Large intestine (tissue), 3 donors: ENCODE measurements around the gene ASF1B. TPM values are rescaled to one million over a fixed set of nuclear protein-coding genes. Genes with fewer than 3 reads are reported as not detected.
"Not testable (repeated sequence)": the region's sequence is repeated elsewhere in the genome, so short reads cannot be mapped to it uniquely, and the experiment has no call there.

Experiments used
- DNase-seq, 2 donors: peaks; one replicate each; pipeline versions ENCODE4 v3.0.0 to v3.0.0-alpha.2; 2013
- H3K27ac ChIP-seq: one replicate; pipeline ENCODE4 v1.5.1; 2013; ENCODE audit warnings: low read length
- H3K27me3 ChIP-seq: 2 replicates; pipeline ENCODE4 v1.6.1; 2013; ENCODE audit warnings: low read length; ENCODE audit not compliant: control insufficient read depth, insufficient read depth
- H3K36me3 ChIP-seq: 2 replicates; pipeline ENCODE4 v1.6.1; 2013; ENCODE audit warnings: low read length; ENCODE audit not compliant: control insufficient read depth, insufficient read depth
- H3K4me1 ChIP-seq: one replicate; pipeline ENCODE4 v1.6.1; 2013; ENCODE audit warnings: low read length; ENCODE audit not compliant: control insufficient read depth, insufficient read depth
- H3K4me3 ChIP-seq: one replicate; pipeline ENCODE4 v1.5.1; 2013; ENCODE audit warnings: low read length
- H3K9me3 ChIP-seq: one replicate; pipeline ENCODE4 v1.6.1; 2013; ENCODE audit warnings: mild to moderate bottlenecking, low read depth, low read length, moderate library complexity; ENCODE audit not compliant: control insufficient read depth
- WGBS: methylation state at CpG from one replicate; pipeline ENCODE4 v1.1.5; 2013; ENCODE audit warnings: low lambda C conversion rate; ENCODE audit not compliant: insufficient coverage; 5-methylcytosine and 5-hydroxymethylcytosine counted together
- polyA plus RNA-seq: library from polyadenylated mRNA; unstranded; fragments of 120-200 nt; gene quantifications from one replicate; pipeline ENCODE4 v1.2.1, GENCODE V29; 2013

ASF1B gene
- polyA plus RNA-seq, 1 donor, result 13.1 TPM

DNA sequence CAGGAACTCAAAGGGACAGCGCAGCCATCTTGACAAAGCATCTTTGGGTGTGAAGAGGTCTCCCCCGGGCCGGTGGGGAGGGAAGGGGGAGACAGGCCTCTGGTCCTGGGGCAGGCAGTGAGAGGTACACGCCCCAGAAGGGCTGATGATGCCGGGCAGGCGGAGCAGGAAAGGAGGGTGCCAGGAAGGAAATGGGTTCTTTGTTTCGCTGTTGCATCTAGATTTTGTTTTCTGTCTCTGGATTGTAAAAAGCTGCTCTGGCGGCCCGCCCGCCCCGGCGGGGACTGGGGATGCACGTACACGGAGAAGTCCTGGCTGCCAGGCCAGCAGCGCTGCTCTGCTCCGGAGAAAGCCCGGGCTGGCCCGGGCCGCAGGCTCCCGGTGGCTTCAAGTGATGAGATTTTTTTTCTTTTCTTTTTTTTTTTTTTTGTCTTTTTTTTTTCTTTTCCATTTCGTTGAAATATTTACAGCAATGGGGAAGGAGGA is 13.2 kb upstream of the ASF1B start:
- peaks cover 18% of the 10 kb centered on the region for H3K4me1 ChIP-seq
- no CpG with 5 or more reads among the region's 21 CpGs for WGBS
- no peaks in the 10 kb centered on the region for H3K9me3 ChIP-seq
- H3K27me3 ChIP-seq, result no peaks in the 10 kb centered on the region
- no peak overlapping the region for H3K4me3 ChIP-seq
- H3K36me3 ChIP-seq, result peaks cover 19% of the 10 kb centered on the region
- H3K27ac ChIP-seq, result peak overlapping the region; percentile 75
- peak; percentile 53 to 60 for DNase-seq

DNA sequence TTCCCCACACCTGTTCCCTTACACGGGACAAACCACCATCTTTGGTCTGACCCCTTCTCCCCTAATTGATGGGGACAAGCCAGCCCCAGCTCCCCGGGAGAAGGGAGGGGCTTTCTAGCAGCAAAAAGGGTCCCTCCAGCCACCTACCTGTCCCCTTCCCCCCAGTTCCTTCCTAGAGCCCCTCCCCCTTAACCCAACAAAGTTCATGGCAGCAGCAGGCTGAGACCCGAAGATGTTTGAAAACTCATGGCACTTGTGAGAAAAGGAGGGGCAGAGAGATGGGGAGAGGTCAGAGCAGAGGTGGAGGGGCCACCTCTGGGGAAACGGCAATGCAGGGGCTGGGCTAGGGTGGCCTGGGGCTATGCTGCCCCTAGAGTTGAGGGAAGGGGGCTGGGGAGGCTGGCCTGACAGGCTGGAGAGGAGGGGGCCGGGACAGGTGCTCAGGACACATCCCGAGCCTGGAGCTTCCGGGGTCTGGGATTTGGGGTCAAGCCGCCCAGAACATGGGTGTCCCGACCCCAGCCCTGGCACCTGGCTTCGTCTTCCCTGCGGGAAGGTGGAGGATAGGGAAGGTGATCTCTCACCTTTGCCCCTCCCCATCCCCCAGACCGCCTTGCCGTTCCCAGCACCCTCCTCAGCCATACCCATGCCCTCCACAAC is 12.5 kb upstream of the ASF1B start:
- Histone ChIP-seq H3K27ac (peak overlapping the region; percentile 75), H3K4me3 (no peak overlapping the region), H3K36me3 (peaks cover 13% of the 10 kb centered on the region), H3K4me1 (peaks cover 18% of the 10 kb centered on the region), H3K9me3 (no peaks in the 10 kb centered on the region), H3K27me3 (no peaks in the 10 kb centered on the region)
- no CpG with 5 or more reads among the region's 13 CpGs for WGBS
- no peak for DNase-seq

DNA sequence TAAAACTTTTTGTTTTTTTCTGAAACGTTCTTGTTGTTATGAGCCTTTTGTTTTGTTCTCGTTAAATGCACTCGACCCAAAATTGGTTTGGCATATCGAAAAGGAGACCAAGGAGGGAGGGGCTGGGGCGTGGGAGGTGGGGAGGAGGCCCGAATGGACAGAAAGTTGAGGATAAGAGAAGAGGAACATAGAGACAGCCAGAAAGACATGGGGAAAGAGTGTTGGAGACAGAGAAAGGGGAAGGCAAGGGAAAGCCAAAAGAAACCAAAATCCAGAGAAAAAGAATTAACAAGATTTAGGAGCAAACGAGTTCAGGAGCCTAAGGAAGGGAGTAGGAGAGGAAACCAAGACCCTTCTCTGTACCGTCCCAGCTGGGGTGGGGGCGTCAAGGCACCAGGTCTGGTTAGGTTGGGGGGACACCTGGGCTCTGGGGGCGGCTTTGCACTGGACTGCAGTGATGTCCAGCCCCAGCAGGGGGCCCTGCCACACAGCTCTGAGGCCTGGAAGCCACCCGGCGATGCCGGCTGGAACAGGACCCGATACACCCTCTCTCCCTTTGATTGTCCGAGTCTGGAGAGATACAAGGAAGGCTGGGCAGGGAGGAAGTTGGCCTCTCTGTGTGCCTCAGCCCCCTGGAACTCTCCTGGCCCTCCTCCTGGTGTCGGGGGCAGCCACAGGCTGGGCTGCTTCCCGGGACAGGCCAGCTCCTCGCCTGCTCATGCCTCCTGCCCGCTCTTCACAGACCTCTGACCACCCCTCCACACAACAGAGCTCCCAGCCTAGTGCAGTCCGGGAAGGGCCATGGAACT is 11.6 kb upstream of the ASF1B start:
- no peaks in the 10 kb centered on the region for H3K9me3 ChIP-seq
- 57% methylated on average over 2 of the region's 20 CpGs for WGBS
- H3K4me3 ChIP-seq, result no peak overlapping the region
- no peaks in the 10 kb centered on the region for H3K27me3 ChIP-seq
- H3K4me1 ChIP-seq, result peaks cover 18% of the 10 kb centered on the region
- H3K36me3 ChIP-seq, result peaks cover 13% of the 10 kb centered on the region
- H3K27ac ChIP-seq, result peak overlapping the region; percentile 49
- DNase-seq, result peak; percentile 49 to 62

DNA sequence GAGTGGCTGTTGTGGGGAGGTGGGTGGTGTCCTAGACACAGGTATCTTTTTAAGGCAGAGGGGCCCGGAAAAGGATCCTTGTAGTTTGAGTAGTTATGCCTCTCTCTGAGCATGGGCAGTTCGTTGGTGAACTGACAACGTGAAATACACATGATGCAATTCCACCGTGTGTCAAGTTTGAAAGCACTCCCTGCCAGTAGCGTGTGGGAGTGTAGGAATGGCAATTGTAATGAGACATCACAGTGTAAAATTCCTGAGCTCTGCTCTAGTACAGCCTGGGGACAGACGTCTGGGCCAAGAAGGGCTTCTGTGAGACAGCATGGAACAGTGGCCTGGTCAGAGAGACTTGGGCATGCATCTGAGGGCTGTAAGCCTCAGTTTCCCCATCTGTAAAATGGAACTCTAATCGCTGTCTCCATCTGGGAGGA is 10.4 kb upstream of the ASF1B start:
- no peak overlapping the region for H3K27ac ChIP-seq
- DNase-seq, result no peak
- H3K27me3 ChIP-seq, result no peaks in the 10 kb centered on the region
- H3K4me3 ChIP-seq, result no peak overlapping the region
- peaks cover 18% of the 10 kb centered on the region for H3K4me1 ChIP-seq
- no peaks in the 10 kb centered on the region for H3K9me3 ChIP-seq
- no CpG with 5 or more reads among the region's 7 CpGs for WGBS
- H3K36me3 ChIP-seq, result peaks cover 3% of the 10 kb centered on the region

DNA sequence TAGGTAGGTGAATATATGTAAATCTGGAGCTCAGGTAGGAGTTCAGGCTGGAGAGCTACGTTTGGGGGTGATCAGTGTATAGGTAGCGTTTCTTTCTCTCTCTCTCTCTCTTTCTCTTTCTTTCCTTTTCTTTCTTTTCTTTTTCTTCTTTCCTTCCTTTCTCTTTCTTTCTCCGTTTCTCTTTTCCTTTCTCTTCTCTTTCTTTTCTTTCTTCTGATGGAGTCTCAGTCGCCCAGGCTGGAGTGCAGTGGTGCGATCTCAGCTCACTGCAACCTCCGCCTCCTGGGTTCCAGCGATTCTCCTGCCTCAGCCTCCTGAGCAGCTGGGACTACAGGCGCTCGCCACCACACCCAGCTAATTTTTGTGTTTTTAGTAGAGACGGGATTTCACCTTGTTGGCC is 9.8 kb upstream of the ASF1B start:
- H3K36me3 ChIP-seq, H3K9me3 ChIP-seq, H3K27ac ChIP-seq, DNase-seq, H3K4me3 ChIP-seq, H3K27me3 ChIP-seq: not testable (repeated sequence)
- H3K4me1 ChIP-seq, result peaks cover 18% of the 10 kb centered on the region
- 85% methylated on average over 3 of the region's 10 CpGs for WGBS

DNA sequence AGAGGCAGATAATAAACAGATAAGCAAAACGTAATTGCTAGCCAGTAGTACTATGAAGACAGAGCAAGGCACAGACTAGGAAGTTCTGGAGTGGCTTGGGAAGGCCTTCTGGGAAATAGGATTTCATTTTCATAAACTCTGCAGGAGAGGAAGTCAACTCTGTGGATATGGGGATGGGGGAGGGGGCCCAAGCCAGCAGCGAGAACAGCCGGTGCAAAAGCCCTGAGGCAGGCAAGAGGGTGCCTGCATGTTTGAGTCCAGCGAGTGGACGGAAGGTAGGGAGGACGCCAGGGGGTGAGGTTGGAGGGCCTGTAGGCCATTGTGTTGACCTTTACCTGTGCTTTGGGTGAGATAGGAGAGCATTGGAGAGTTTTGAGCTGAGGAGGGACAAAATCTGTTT is 9.0 kb upstream of the ASF1B start:
- H3K4me1 ChIP-seq, result peaks cover 16% of the 10 kb centered on the region
- no peak overlapping the region for H3K27ac ChIP-seq
- WGBS, result 20% methylated on average over 1 of the region's 6 CpGs
- no peaks in the 10 kb centered on the region for H3K9me3 ChIP-seq
- no peaks in the 10 kb centered on the region for H3K27me3 ChIP-seq
- no peak overlapping the region for H3K4me3 ChIP-seq
- no peaks in the 10 kb centered on the region for H3K36me3 ChIP-seq
- DNase-seq, result no peak

DNA sequence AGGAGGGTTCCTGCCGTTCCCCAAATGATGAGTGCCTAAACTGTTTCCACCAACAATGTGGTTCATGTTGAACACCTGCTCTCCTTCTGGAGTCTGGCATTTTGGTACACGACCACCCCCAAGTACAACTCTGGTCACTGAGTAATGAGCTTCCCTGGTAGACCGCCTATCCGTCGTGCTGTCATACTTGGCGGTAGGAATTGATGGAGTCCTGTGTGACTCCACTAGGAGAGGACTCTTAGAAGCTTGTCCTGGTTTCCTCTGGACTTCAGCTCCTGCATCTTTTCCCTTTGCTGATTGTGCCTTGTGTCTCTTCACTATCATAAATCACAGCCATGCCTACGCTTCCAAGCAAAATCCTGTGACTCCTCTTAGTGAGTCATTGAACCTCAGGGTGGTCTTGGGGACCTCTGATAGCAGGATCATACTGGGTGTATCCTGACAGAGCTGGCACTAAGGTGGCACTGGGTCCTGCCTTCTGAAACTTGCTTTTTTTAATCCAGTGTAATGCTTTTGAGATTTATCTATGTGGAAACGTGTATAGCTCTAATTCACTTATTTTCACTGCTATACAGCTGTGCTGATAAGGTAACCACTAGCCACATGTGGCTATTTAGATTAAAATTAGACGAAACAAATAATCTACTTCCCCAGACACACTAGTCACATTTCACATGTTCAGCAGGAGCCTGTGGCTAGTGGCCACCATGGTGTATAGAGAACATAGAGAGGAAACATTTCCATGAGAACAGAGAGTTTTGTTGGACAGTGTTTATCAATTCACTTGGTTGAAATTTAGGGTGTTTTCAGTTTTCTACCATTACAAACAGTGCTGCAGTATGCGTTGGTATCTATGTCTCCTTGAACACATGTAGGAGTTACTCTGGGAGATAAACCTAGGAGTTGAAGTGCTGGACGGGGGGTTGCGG is 6.1 kb upstream of the ASF1B start:
- Histone ChIP-seq H3K36me3 (no peaks in the 10 kb centered on the region), H3K4me1 (no peaks in the 10 kb centered on the region), H3K9me3 (no peaks in the 10 kb centered on the region), H3K27ac (no peak overlapping the region), H3K4me3 (no peak overlapping the region), H3K27me3 (no peaks in the 10 kb centered on the region)
- no peak for DNase-seq
- 100% methylated on average over 1 of the region's 12 CpGs for WGBS

DNA sequence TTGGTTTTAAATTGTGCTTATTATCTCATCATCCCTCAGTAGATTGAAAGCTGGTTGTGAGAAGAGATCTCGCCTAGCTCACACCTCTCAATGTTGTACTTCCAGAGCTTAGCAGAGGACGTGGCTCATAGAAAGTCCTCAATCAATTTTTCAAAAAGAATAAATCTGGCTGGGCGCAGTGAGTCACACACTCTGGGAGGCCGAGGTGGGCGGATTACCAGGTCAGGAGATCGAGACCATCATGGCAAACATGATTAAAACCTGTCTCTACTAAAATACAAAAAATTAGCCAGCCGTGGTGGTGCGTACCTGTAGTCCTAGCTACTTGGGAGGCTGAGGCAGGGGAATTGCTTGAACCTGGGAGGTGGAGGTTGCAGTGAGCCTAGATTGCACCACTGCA is 4.7 kb upstream of the ASF1B start:
- H3K27me3 ChIP-seq, result no peaks in the 10 kb centered on the region
- DNase-seq, result no peak
- no peaks in the 10 kb centered on the region for H3K36me3 ChIP-seq
- no peaks in the 10 kb centered on the region for H3K9me3 ChIP-seq
- no CpG with 5 or more reads among the region's 8 CpGs for WGBS
- no peak overlapping the region for H3K4me3 ChIP-seq
- no peak overlapping the region for H3K27ac ChIP-seq
- H3K4me1 ChIP-seq, result no peaks in the 10 kb centered on the region

DNA sequence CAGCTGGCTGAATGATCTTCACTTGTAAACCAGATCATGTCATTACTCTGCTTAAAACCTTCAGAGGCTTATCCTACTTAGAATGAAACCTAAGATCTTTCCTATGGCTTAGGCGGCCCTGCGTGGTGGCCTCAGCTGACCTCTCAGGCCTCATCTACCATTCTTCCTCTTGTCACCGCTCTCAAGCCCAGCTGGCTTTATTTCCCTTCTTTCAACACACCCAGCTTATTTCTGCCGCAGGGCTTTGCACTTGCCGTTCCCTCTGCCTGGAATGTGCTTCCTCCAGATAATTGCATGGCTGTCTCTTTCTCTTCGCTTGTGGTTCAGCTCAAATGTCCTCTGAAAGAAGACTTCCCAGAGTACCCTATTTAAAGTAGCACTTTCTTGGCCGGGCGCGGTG is 3.6 kb upstream of the ASF1B start:
- no peaks in the 10 kb centered on the region for H3K9me3 ChIP-seq
- 80% methylated on average over 1 of the region's 9 CpGs for WGBS
- H3K27me3 ChIP-seq, result no peaks in the 10 kb centered on the region
- H3K4me1 ChIP-seq, result peaks cover 10% of the 10 kb centered on the region
- H3K27ac ChIP-seq, result no peak overlapping the region
- H3K4me3 ChIP-seq, result no peak overlapping the region
- no peaks in the 10 kb centered on the region for H3K36me3 ChIP-seq
- no peak for DNase-seq
